GM18511 (cell line): ENCODE results near the gene LDHD.
"Not testable (repeated sequence)": the region's sequence is repeated elsewhere in the genome, so short reads cannot be mapped to it uniquely, and the experiment has no call there.

Experiments used
- ATAC-seq: cut with Tn5 transposase; IDR thresholded peaks from one replicate; pipeline ENCODE4 v1.9.1; 2021; ENCODE audit warnings: mild to moderate bottlenecking, moderate library complexity; ENCODE audit not compliant: unreplicated experiment

LDHD gene

GRCh38 chr16:75116081-75116910 lies at the start of gene LDHD:
LDHD (minus strand) TSS chr16:75116780; CDS start chr16:75116720, 60 bp downstream.
- ATAC-seq, result no peak

- ATAC-seq, result no peak
These were observed 43.8 kb upstream of the LDHD start for GRCh38 chr16:75160386-75160785.

GRCh38 chr16:75152635-75153034 lies 36.1 kb upstream of the LDHD start:
- no peak for ATAC-seq

- no peak for ATAC-seq
These were observed 35.2 kb upstream of the LDHD start for GRCh38 chr16:75151798-75152197.

GRCh38 chr16:75148311-75149195 lies 32.0 kb upstream of the LDHD start, which contains the start of gene ZFP1:
ZFP1 (plus strand) TSS chr16:75148524; CDS start chr16:75152952, 4,428 bp downstream.
- ATAC-seq, result peak; percentile 90

- ATAC-seq, result no peak
These were observed 31.4 kb upstream of the LDHD start for GRCh38 chr16:75147968-75148310.

- ATAC-seq, result no peak
These were observed 27.4 kb upstream of the LDHD start for GRCh38 chr16:75143941-75144340.

GRCh38 chr16:75139498-75139897 lies 22.9 kb upstream of the LDHD start:
- no peak for ATAC-seq

- ATAC-seq, result no peak
These were observed 22.1 kb upstream of the LDHD start for GRCh38 chr16:75138636-75139035.

- no peak for ATAC-seq
These were observed 21.7 kb upstream of the LDHD start for GRCh38 chr16:75138233-75138632.

- no peak for ATAC-seq
These were observed 14.5 kb upstream of the LDHD start for GRCh38 chr16:75131081-75131480.

GRCh38 chr16:75130150-75130771 lies 13.7 kb upstream of the LDHD start:
- no peak for ATAC-seq

- not testable (repeated sequence) for ATAC-seq
These were observed 13.0 kb upstream of the LDHD start for GRCh38 chr16:75129421-75130149.

GRCh38 chr16:75127713-75128415 lies 11.3 kb upstream of the LDHD start:
- no peak for ATAC-seq

- no peak for ATAC-seq
These were observed 6.0 kb upstream of the LDHD start for GRCh38 chr16:75122609-75123008.

GRCh38 chr16:75121949-75122568 lies 5.5 kb upstream of the LDHD start:
- ATAC-seq, result no peak

GRCh38 chr16:75120253-75120652 lies 3.7 kb upstream of the LDHD start:
- no peak for ATAC-seq

- ATAC-seq, result no peak
These were observed 2.5 kb upstream of the LDHD start for GRCh38 chr16:75118943-75119539.

GRCh38 chr16:75116911-75117245 lies 298 bp upstream of the LDHD start:
- ATAC-seq, result no peak
